WTC11 (cell line): ENCODE results near the gene GALNT2.

Experiments used
- CTCF ChIP-seq: fragments of 200-600 bp; IDR thresholded peaks from 2 replicates; pipeline ENCODE4 v1.8.0; 2022; ENCODE audit warnings: antibody characterized with exemption
- ESRRA ChIP-seq: sonication (generic); formaldehyde crosslinking; IDR thresholded peaks from 2 replicates; pipeline ENCODE4 v1.8.1; 2022; ENCODE audit warnings: mild to moderate bottlenecking, missing genetic modification reagents, borderline replicate concordance
- FOXK1 ChIP-seq: sonication (generic); formaldehyde crosslinking; IDR thresholded peaks from 2 replicates; pipeline ENCODE4 v1.8.0; 2022; ENCODE audit warnings: mild to moderate bottlenecking, moderate library complexity, missing genetic modification reagents
- GTF2I ChIP-seq: fragments of 250-450 bp; sonication (Bioruptor Pico); conservative IDR thresholded peaks from 2 replicates; pipeline ENCODE4 v1.4.0; 2021; ENCODE audit warnings: mild to moderate bottlenecking
- IRF2 ChIP-seq: sonication (generic); formaldehyde crosslinking; IDR thresholded peaks from 2 replicates; pipeline ENCODE4 v1.8.0; 2022; ENCODE audit warnings: low read depth, missing genetic modification reagents, borderline replicate concordance
- JAZF1 ChIP-seq: fragments of 250-450 bp; sonication (Bioruptor Pico); IDR thresholded peaks from 2 replicates; pipeline ENCODE4 v1.9.0; 2021; ENCODE audit warnings: moderate library complexity, mild to moderate bottlenecking, inconsistent platforms
- KAT7 ChIP-seq: sonication (generic); formaldehyde crosslinking; IDR thresholded peaks from 2 replicates; pipeline ENCODE4 v1.8.1; 2023; ENCODE audit warnings: missing genetic modification reagents, mild to moderate bottlenecking, borderline replicate concordance
- NR2C2 ChIP-seq: sonication (generic); formaldehyde crosslinking; IDR thresholded peaks from 2 replicates; pipeline ENCODE4 v1.8.0; 2022; ENCODE audit warnings: mild to moderate bottlenecking, missing genetic modification reagents
- USF1 ChIP-seq: sonication (generic); formaldehyde crosslinking; IDR thresholded peaks from 2 replicates; pipeline ENCODE4 v1.8.0; 2022; ENCODE audit warnings: mild to moderate bottlenecking, missing genetic modification reagents
- ZNF121 ChIP-seq: sonication (generic); formaldehyde crosslinking; IDR thresholded peaks from 2 replicates; pipeline ENCODE4 v1.8.0; 2023; ENCODE audit warnings: missing genetic modification reagents
- TF ChIP-seq, protein P1 (sequence below): sonication (generic); formaldehyde crosslinking; IDR thresholded peaks from 2 replicates; pipeline ENCODE4 v1.8.1; 2023; ENCODE audit warnings: mild to moderate bottlenecking, missing genetic modification reagents, moderate library complexity

DNA sequence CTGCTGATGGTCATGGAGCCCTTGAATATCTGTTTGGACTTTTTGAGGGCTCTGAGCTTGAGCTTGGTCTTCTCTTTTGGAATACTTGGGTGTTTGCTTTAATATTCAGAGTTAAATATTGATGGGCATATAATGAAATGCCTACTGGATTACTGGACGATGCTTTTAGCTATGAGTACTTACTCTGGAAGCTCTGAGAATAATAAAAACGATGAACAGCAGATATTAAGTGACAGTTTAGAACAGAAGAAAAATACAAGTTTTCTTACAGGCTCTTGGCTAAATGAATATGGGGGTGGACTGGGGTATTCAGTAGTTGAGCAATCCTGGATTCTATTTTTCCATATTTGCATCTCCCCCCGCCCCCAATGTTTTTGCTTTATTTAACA, 20.7 kb downstream of the GALNT2 start:
- TF ChIP-seq ZNF121 (CRISPR knock-in tag) (no peak), CTCF (no peak), GTF2I (CRISPR knock-in tag) (no peak), FOXK1 (CRISPR knock-in tag) (no peak), IRF2 (CRISPR knock-in tag) (no peak), JAZF1 (no peak), KAT7 (CRISPR knock-in tag) (no peak), NR2C2 (no peak), ESRRA (no peak), USF1 (no peak)
- TF ChIP-seq, protein P1, sequence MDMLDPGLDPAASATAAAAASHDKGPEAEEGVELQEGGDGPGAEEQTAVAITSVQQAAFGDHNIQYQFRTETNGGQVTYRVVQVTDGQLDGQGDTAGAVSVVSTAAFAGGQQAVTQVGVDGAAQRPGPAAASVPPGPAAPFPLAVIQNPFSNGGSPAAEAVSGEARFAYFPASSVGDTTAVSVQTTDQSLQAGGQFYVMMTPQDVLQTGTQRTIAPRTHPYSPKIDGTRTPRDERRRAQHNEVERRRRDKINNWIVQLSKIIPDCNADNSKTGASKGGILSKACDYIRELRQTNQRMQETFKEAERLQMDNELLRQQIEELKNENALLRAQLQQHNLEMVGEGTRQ (CRISPR knock-in tag), result no peak
